ENCODE results near the gene TXLNA. TPM values are rescaled to one million over a fixed set of nuclear protein-coding genes. Genes with fewer than 3 reads are reported as not detected.
"Not testable (repeated sequence)": the region's sequence is repeated elsewhere in the genome, so short reads cannot be mapped to it uniquely, and the experiment has no call there.

The TXLNA gene
- total RNA-seq, 1 experiment from 2014 or later = 35.0 TPM

DNA sequence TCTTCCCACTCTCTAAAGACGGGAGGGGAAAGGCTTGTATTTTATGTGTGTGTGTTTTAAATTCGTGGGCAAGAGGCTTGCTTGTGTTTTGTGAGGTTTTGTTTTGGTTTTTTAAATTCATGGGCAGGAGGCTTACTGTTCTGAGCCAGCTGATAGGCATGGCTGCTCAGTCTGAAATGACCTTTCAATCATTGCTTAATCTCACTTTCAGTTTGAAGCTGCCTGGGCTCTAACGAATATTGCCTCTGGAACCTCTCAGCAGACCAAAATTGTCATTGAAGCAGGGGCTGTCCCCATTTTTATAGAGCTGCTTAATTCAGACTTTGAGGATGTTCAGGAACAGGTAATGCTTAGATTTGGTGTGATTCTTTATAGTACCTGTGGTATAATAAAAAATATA lies 20.3 kb upstream of the TXLNA start:
- H3K9me3 Mint-ChIP-seq (ENCODE audit: unreplicated experiment) = no peaks in the 10 kb centered on the region
- H3K27ac Mint-ChIP-seq (ENCODE audit: unreplicated experiment) = no peak overlapping the region
- Histone ChIP-seq H3K4me3 (ENCODE audit: low read depth, low read length) (no peak overlapping the region), H3K36me3 (ENCODE audit: control insufficient read depth, insufficient read depth, low read length) (no peaks in the 10 kb centered on the region), H3K4me1 (no peaks in the 10 kb centered on the region), H3K27me3 (replicated peaks; ENCODE audit: control insufficient read depth, insufficient read depth, low read length) (no peaks in the 10 kb centered on the region), H3K9me3 (no peaks in the 10 kb centered on the region)
- TF ChIP-seq, protein P1, sequence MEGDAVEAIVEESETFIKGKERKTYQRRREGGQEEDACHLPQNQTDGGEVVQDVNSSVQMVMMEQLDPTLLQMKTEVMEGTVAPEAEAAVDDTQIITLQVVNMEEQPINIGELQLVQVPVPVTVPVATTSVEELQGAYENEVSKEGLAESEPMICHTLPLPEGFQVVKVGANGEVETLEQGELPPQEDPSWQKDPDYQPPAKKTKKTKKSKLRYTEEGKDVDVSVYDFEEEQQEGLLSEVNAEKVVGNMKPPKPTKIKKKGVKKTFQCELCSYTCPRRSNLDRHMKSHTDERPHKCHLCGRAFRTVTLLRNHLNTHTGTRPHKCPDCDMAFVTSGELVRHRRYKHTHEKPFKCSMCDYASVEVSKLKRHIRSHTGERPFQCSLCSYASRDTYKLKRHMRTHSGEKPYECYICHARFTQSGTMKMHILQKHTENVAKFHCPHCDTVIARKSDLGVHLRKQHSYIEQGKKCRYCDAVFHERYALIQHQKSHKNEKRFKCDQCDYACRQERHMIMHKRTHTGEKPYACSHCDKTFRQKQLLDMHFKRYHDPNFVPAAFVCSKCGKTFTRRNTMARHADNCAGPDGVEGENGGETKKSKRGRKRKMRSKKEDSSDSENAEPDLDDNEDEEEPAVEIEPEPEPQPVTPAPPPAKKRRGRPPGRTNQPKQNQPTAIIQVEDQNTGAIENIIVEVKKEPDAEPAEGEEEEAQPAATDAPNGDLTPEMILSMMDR (IDR thresholded peaks at IDR 0.05; ENCODE audit: insufficient read depth in 1 of 2, low read depth in 1 of 2, low read length in 1 of 2, severe bottlenecking in 1 of 2, unreplicated experiment in 1 of 2) = no peak
- peaks cover 41% of the 10 kb centered on the region for H3K36me3 Mint-ChIP-seq (ENCODE audit: insufficient read depth, unreplicated experiment)
- BruUV-seq (replicated peaks) = no TSS peak
- CTCF ChIA-PET = no interaction called here
- intact Hi-C loops (cut with micrococcal nuclease; ENCODE audit: unreplicated experiment) = no loop called here
- no peaks in the 10 kb centered on the region for H3K27me3 Mint-ChIP-seq (ENCODE audit: insufficient read depth, unreplicated experiment)
- POLR2A ChIA-PET = no interaction called here
- H3K4me1 Mint-ChIP-seq (ENCODE audit: low read depth, unreplicated experiment) = no peaks in the 10 kb centered on the region
- no peak for DNase-seq
- H3K4me3 Mint-ChIP-seq (ENCODE audit: unreplicated experiment) = no peak overlapping the region

DNA sequence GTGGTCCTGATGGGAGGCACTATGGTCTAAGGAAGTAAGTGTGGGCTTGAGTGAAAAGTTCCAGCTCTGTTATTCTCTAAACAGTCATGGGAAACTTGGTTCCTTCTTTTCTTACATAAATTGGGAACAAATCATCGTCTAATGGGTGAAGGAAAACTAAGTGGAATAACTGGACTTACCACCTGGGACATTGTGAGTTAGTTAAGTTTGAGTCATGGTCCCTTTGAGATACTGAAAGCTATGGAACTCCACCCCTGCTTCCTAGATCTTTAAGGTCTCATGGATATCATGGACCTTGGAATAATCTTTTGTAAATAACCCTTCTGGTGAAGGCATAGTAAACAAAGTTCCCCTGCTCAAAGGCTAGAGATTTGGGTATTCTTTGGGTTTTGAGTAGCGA lies 16.1 kb upstream of the TXLNA start:
- Mint-ChIP-seq H3K4me3 (ENCODE audit: unreplicated experiment) (no peak overlapping the region), H3K27me3 (ENCODE audit: insufficient read depth, unreplicated experiment) (no peaks in the 10 kb centered on the region), H3K36me3 (ENCODE audit: insufficient read depth, unreplicated experiment) (peaks cover 49% of the 10 kb centered on the region), H3K4me1 (ENCODE audit: low read depth, unreplicated experiment) (no peaks in the 10 kb centered on the region), H3K9me3 (ENCODE audit: unreplicated experiment) (no peaks in the 10 kb centered on the region), H3K27ac (ENCODE audit: unreplicated experiment) (no peak overlapping the region)
- Histone ChIP-seq H3K27me3 (replicated peaks; ENCODE audit: control insufficient read depth, insufficient read depth, low read length) (no peaks in the 10 kb centered on the region), H3K4me1 (no peaks in the 10 kb centered on the region), H3K36me3 (ENCODE audit: control insufficient read depth, insufficient read depth, low read length) (no peaks in the 10 kb centered on the region), H3K9me3 (no peaks in the 10 kb centered on the region), H3K4me3 (ENCODE audit: low read depth, low read length) (no peak overlapping the region)
- no peak for DNase-seq
- intact Hi-C loops (cut with micrococcal nuclease; ENCODE audit: unreplicated experiment) = no loop called here
- ChIA-PET POLR2A (no interaction called here), CTCF (no interaction called here)
- BruUV-seq (replicated peaks) = no TSS peak
- TF ChIP-seq, protein P1 (IDR thresholded peaks at IDR 0.05; ENCODE audit: insufficient read depth in 1 of 2, low read depth in 1 of 2, low read length in 1 of 2, severe bottlenecking in 1 of 2, unreplicated experiment in 1 of 2) = no peak

DNA sequence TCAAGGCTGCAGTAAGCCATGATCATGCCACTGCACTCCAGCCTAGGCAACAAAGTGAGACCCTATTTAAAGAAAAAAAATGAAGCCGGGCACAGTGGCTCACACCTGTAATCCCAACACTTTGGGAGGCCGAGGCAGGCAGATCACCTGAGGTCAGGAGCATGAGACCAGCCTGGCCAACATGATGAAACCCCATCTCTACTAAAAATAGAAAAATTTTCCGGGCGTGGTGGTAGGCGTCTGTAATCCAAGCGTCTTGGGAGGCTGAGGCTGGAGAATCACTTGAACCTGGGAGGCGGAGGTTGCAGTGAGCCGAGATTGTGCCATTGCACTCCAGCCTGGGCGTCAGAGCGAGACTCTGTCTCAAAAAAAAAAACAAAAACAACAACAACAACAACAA lies 13.8 kb upstream of the TXLNA start:
- not testable (repeated sequence) for H3K27me3 ChIP-seq (replicated peaks; ENCODE audit: control insufficient read depth, insufficient read depth, low read length)

DNA sequence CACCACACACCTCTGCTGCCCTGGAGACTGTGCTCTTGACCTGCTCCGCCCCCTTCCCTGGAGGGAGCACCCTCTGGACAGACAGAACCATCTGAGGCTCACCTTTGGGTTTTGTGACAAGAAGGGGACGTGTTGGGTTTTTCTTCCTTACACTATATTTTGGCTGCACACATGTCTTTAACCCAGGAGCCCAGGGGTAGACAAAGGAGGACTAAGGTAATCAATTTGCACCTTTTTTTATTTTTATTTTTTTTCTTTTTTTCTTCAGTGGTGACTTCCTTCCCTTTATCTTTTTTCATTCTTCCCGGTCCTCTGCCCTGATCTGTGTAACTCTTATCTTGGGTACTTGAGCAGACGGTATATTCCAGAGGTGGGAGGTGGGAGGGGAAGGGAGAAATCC lies 8.5 kb upstream of the TXLNA start:
- TF ChIP-seq, protein P1 (IDR thresholded peaks at IDR 0.05; ENCODE audit: insufficient read depth in 1 of 2, low read depth in 1 of 2, low read length in 1 of 2, severe bottlenecking in 1 of 2, unreplicated experiment in 1 of 2) = no peak
- Histone ChIP-seq H3K4me1 (no peaks in the 10 kb centered on the region), H3K4me3 (ENCODE audit: low read depth, low read length) (no peak overlapping the region), H3K36me3 (ENCODE audit: control insufficient read depth, insufficient read depth, low read length) (no peaks in the 10 kb centered on the region), H3K9me3 (no peaks in the 10 kb centered on the region), H3K27me3 (replicated peaks; ENCODE audit: control insufficient read depth, insufficient read depth, low read length) (no peaks in the 10 kb centered on the region)
- intact Hi-C loops (cut with micrococcal nuclease; ENCODE audit: unreplicated experiment) = no loop called here
- CTCF ChIA-PET = no interaction called here
- Mint-ChIP-seq H3K27me3 (ENCODE audit: insufficient read depth, unreplicated experiment) (no peaks in the 10 kb centered on the region), H3K4me1 (ENCODE audit: low read depth, unreplicated experiment) (no peaks in the 10 kb centered on the region), H3K36me3 (ENCODE audit: insufficient read depth, unreplicated experiment) (peaks cover 53% of the 10 kb centered on the region), H3K4me3 (ENCODE audit: unreplicated experiment) (no peak overlapping the region), H3K27ac (ENCODE audit: unreplicated experiment) (no peak overlapping the region), H3K9me3 (ENCODE audit: unreplicated experiment) (no peaks in the 10 kb centered on the region)
- no peak for DNase-seq
- no TSS peak for BruUV-seq (replicated peaks)
- POLR2A ChIA-PET = no interaction called here

More for the DNA sequence above, 13.8 kb upstream of the TXLNA start:
- H3K27me3 Mint-ChIP-seq (ENCODE audit: insufficient read depth, unreplicated experiment); intact Hi-C loops (cut with micrococcal nuclease; ENCODE audit: unreplicated experiment); H3K4me3 Mint-ChIP-seq (ENCODE audit: unreplicated experiment); POLR2A ChIA-PET; DNase-seq; H3K4me3 ChIP-seq (ENCODE audit: low read depth, low read length); H3K36me3 ChIP-seq (ENCODE audit: control insufficient read depth, insufficient read depth, low read length); H3K9me3 ChIP-seq; H3K9me3 Mint-ChIP-seq (ENCODE audit: unreplicated experiment); CTCF ChIA-PET; H3K27ac Mint-ChIP-seq (ENCODE audit: unreplicated experiment); BruUV-seq (replicated peaks); H3K4me1 Mint-ChIP-seq (ENCODE audit: low read depth, unreplicated experiment); H3K4me1 ChIP-seq: not testable (repeated sequence)
- H3K36me3 Mint-ChIP-seq (ENCODE audit: insufficient read depth, unreplicated experiment) = peaks cover 61% of the 10 kb centered on the region
